Activated CD4-positive, alpha-beta T cell treated with anti-CD3 and anti-CD28 coated beads, Interleukin-2, amount 50 U/mL, for 48 hours (primary cell): ENCODE results near the gene ILF3.

Experiments
- DNase-seq, 2 experiments: peaks; one replicate each; pipeline ENCODE4 v3.0.0-alpha.2; 2020

ILF3 gene

DNA sequence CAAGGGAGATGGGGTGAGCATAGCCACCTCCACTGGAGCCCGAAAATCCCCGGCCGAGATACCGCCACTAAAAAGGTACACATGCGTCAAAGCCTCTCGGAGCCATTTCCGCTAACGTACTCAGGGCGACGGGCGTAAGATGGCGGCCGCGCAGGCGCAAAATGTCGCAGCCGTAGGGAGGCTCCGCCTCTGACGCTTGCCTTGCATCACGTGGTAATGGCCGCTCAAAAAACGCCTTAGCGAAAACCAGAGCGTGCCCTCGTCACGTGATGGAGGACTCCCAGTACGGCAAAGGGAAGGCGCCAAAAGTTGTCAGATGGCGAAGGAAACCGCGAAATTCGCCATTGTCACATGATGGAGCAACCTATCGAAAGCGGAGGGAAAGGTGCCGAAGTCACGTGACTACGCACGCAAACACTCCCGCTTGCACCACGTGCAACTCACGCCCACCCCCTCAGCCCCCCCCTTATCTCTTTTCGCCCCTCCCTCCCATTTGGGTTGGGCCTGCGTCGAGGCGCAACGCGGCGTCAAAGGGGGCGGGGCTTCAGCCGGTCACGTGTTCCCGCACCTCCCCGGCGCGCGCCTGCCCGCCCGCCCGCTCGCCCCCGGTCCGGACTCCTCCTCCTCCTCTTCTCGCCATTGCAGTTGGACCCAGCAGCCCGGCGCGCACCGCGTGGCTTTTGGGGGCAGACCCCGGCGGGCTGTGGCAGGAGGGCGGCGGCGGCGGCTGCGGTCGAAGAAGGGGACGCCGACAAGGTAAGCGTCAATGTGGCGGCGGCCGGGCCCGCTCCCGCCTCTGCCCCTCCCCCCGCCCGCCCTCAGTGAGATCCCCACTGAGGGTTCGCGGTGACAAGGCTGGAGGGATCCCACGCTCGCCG, at the start of gene ILF3:
ILF3 (plus strand) TSS at position 615 of the 878 bp plus-strand sequence. CDS start 16,260 bp downstream, outside the sequence.
- DNase-seq: peak; percentile 99

DNA sequence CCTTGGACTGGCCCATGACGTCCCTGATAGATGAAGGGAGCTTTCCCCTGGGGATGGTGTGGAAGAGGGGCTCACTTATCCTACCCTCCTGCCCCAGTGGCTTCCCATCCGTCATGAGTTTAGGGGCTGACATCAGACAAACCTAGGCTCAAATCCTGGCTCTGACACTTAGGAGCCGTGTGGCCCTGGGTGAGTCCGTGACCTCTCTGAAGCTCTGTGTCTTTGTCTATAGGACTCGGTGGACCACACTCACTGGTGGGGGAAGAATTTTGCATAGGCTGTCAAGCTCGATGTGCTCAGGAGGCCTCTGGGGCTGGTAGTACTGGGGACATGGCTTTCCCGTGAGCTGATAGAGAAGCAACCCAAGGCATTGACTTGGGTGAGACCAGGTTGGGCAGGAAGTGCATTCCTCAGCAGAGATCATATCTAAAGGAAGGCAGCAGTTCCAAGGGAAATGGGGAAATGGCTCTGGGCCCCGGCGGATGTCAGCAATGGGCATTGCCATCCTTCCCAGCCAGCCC, 49.6 kb upstream of the ILF3 start:
- DNase-seq: peak in 1 of 2 experiments; percentile 19

DNA sequence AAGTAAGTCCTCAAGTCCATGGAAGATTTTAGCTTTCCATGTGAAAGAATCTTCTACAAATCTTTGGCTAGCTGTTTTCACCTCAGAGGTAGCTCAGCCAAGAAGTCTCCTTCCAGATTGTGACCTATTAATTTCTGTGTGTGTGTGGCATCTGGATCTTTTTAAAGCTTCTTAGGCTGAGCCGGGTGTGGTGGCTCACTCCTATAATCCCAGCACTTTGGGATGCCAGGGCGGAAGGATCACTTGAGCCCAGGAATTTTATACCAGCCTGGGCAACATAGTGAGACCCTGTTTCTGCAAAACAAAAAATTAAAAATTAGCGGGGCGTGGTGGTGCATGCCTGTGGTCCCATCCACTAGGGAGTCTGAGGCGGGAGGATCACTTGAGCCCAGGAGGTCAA, 42.2 kb upstream of the ILF3 start:
- no peak for DNase-seq

DNA sequence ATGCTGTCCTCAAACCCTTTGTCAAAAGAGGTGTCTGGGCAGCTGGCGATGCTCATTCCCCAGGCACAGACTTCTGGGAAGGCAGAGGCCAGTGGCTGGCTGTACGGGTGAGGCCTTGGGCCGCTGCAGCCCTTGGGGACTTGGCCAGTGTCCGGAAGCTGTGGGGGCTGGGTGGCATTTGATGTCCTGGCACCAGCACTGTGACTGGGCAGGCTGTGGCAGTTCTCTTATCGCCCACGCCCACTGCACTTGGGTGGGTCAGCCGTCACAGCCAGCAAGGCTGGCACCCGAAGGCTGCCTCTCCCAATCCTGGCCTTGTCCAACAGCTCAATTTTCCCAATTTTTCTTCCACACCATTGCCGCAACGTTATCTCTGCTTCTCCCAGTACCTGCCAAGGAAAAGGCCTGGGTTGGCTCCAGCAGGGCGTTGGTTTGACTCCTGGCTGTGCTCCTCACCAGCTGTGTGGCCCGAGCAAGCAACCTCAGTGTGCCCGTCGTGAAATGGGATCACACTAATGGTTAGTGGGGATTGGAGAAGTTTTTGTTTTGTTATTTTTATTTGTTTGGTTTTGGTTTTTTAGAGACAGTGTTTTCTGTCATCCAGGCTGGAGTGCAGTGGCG, 41.5 kb upstream of the ILF3 start:
- no peak for DNase-seq

GRCh38 chr19:10615429-10616023, 38.6 kb upstream of the ILF3 start:
- DNase-seq: no peak

GRCh38 chr19:10617409-10618121, 36.6 kb upstream of the ILF3 start:
- no peak for DNase-seq

- no peak for DNase-seq
Observed at GRCh38 chr19:10618846-10619245, 35.3 kb upstream of the ILF3 start.

DNA sequence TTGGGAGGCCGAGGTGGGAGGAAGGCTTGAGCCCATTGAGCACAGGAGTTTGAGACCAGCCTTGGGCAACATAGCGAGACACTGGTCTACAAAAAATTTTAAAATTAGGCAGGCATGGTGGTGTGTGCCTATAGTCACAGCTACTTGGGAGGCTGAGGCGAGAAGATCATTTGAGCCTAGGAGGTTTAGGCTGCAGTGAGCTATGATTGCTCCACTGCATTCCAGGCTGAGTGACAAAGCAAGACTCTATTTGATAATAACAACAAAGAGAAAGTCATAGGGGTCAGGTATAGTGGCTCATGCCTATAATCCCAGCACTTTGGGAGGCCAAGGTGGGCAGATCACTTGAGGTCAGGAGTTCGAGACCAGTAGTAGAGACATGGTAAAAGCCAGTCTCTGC, 33.4 kb upstream of the ILF3 start:
- no peak for DNase-seq

GRCh38 chr19:10621966-10622365, 32.2 kb upstream of the ILF3 start:
- no peak for DNase-seq

DNA sequence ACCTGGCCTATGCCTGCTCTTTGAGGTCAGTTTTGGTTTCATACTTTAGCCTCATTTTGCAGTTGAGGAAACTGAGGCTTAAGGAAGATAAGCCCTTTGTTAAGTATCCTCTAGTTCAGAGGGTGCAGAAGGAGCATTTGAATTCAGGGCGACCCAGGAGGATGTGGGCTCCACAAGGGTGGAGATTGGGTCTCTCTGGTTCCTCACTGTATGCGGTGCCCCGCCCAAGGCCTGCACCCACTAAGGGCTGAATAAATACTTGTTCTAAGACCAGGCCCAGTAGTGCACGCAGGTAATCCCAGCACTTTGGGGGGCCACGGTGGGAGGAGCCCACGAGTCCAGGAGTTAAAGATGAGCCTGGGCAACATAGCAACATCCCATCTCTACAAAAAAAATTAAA, 29.6 kb upstream of the ILF3 start:
- no peak for DNase-seq

- no peak for DNase-seq
Observed at GRCh38 chr19:10625003-10625761, 29.0 kb upstream of the ILF3 start, which contains the start of gene SLC44A2. TSS of gene SLC44A2 (plus strand) at chr19:10625553. CDS start at chr19:10625634, 81 bp downstream.

GRCh38 chr19:10625762-10626138, 28.4 kb upstream of the ILF3 start:
- no peak for DNase-seq

DNA sequence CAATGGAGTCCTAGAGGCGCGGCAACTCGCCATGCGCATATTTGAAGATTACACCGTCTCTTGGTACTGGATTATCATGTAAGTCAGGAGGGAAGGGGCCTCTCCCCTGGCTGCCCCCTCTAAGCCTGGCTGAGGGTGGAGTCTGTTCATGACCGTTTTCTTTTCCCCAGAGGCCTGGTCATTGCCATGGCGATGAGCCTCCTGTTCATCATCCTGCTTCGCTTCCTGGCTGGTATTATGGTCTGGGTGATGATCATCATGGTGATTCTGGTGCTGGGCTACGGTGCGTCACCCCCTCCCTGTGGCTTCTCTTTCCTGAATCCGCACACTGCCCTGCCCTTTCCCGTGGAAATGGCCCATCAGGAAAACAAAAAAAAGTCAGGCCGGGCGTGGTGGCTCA, 22.3 kb upstream of the ILF3 start:
- no peak for DNase-seq

GRCh38 chr19:10634430-10634829, 19.7 kb upstream of the ILF3 start:
- DNase-seq: no peak

GRCh38 chr19:10634963-10635362, 19.2 kb upstream of the ILF3 start:
- no peak for DNase-seq

GRCh38 chr19:10636304-10636972, 17.7 kb upstream of the ILF3 start:
- DNase-seq: no peak

DNA sequence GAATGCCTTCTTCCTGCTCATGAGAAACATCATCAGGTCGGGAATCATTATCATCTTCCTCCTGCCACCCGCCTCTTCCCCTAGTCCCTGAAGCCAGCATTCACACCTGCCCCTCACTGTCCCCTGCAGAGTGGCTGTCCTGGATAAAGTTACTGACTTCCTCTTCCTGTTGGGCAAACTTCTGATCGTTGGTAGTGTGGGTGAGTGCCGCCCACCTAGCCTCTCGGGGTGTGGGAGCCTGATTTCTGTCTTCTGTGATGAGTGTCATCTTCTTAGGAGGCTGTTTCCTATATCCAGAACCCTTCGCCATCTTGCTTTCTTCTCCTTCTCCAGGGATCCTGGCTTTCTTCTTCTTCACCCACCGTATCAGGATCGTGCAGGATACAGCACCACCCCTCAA, 16.3 kb upstream of the ILF3 start:
- no peak for DNase-seq

GRCh38 chr19:10639836-10640235, 14.3 kb upstream of the ILF3 start:
- no peak for DNase-seq

DNA sequence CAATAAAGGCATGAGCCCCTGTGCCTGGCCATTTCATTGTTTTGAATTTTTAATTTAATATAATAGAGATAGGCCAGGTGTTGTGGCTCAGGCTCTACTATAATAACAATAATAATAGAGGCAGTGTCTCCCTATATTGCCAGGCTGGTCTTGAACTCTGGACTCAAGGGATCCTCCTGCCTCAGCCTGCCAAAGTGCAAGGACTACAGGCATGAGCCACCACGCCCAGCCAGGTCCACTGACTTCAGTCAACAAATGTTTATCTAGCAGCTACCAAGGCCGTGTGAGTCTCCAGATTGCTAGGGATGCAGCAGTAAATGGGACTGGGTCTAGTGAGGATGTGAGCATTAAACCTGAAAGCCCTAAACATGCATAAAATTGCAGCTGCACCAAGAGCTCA, 13.8 kb upstream of the ILF3 start:
- DNase-seq: no peak

DNA sequence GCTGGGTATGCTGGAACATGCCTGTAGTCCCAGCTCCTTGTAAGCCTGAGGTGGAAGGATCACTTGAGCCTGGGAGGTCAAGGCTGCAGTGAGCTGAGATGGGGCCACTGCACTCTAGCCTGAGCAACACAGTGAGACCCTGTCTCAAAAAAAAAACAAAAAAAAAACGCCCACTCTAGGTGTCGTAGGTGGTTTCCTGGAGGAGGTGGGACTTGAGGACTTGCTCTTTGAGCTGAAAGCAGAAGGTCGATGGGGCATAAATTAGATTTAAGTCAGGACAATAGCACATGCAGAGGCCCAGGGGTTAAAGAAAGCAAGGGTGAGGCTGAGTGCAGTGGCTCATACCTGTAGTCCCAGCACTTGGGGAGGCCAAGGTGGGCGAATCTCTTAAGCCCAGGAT, 12.9 kb upstream of the ILF3 start:
- no peak for DNase-seq

- DNase-seq: no peak
Observed at GRCh38 chr19:10642473-10643171, 11.5 kb upstream of the ILF3 start.
